Measurements from ENCODE around the gene LAMA1.

The LAMA1 gene

GRCh38 chr18:6983366-6983765, 134.2 kb downstream of the LAMA1 start:
- DNase-seq: no peak

GRCh38 chr18:6982398-6982797, 135.2 kb downstream of the LAMA1 start:
- no peak for DNase-seq

GRCh38 chr18:6980363-6980762, 137.2 kb downstream of the LAMA1 start:
- DNase-seq: no peak

DNA sequence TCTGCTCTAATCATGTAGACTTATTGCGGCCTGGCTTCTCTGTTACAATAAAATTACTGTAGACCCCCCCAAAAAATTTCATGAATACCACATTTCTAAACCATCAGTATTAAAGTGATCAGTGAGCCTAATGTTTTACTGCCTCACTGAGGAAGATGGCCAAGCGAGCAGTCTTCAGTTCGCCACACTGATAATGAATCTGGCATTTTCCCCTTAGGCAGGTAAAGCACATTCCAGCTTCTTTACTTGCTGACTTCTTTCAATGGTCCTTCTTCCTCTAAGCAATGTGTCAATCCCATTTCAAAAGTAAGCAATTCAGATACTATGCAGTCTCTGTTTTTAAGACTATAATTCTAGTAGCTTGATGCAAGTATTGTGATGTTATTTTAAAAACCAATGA, 137.6 kb downstream of the LAMA1 start:
- DNase-seq: no peak

GRCh38 chr18:6976935-6977334, 140.7 kb downstream of the LAMA1 start:
- DNase-seq: no peak

DNA sequence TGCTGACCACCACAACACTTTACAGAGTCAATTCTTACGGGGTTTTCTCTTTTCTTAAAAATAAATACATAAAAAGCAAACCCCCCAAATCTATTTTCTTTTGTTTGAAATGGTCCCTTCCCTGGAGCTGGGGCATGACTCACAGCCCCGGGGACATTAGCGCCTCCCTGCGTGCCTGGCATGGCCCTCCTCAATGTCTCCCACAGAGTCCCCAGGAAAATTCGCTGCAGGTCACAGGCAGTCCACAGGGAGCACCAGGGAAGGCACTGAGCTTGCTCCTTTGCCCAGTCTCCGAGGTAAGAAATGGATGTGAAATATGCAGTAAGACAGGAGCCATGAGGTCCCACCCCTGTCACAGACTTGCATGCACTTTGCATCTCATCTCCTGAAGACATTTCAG, 142.5 kb downstream of the LAMA1 start:
- no peak for DNase-seq

DNA sequence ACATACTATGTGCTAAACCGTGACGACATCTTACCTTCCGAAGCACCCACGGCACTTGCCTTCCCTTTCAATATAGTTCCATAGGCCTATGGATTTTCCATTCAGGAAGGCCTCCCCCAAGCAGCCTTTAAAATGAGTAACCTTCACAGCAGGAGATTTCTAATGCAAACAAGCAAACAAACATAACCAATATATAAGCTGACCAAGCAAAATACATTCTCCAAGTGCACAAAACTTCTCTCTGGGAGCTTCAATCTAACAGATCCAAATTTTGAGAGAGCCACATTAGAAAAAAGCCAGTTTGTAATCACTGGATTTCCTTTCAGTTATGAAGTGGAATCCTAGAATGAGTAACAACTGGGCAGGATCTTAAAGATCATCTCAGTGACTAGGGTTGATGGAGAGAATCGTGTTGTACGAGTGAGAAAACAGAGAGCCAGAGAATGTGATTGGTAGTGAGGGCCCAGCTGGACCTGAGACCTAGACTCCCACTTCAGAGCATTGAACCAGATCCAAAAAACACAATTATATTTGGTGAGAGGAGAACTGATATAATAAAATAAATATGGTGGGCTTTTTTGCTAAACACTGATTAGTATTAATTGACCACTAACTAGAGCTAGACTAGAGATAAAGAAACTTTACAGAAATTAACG, 145.6 kb downstream of the LAMA1 start:
- no peak for DNase-seq

GRCh38 chr18:6963452-6964097, 154.0 kb downstream of the LAMA1 start:
- no peak for DNase-seq

- DNase-seq: no peak
Observed at GRCh38 chr18:6962571-6963451, 154.8 kb downstream of the LAMA1 start.

DNA sequence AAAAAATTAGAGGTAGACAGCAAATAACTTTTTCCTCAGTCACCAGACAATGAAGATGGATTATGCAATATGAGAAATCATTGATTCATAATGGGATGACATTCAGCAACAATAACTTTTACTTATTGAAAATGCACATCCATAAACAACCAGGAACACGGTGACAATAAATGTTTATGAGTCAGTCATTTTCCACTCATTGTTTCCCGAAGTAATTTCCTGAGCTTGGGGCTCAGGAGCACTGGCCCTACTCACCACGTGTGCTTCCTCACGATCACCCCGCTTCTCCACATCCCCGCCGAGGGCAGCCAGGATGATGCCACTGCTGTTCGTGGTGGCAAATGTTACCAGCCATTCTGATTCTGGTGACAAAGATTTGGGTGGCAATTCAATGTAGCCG, 156.3 kb downstream of the LAMA1 start:
- no peak for DNase-seq

GRCh38 chr18:6960656-6961055, 156.9 kb downstream of the LAMA1 start:
- no peak for DNase-seq

DNA sequence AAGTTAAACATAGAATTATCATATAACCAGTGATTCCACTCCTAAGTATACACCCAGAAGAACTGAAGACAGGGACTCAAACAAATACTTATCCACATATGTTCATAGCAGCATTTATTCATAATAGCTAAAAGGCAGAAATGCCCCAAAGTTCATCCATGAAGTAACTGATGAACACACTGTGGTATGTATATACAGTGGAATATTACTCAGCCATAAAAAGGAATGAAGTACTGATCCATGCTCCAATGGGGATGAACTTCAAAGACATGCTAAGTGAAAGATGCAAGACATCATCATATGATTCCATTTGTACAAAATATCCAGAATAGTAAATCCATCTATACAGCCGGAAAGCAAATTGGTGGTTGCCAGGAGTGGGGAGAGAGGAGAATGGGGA, 157.5 kb downstream of the LAMA1 start:
- DNase-seq: no peak

- DNase-seq: no peak
Observed at GRCh38 chr18:6959110-6959509, 158.5 kb downstream of the LAMA1 start.

- DNase-seq: no peak
Observed at GRCh38 chr18:6956999-6957398, 160.6 kb downstream of the LAMA1 start.

DNA sequence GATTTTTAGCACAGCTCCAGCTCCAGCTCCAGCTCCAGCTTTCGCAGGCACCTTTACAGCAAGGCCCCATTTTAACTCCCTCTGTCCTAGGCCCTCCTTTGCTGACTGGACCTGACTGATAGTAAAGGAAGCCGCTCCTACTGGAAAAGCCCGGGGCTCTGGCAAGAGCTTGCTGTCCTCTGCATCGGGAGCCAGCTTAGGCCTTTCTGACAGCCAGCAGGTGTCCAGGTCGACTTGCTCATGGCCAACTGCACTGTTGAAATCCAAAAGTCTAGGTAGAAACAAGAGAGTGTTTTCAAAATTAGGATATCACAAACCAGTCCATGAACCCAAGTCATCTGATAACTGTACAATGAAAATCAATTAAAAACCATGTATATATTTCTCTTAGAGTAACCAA, 161.1 kb downstream of the LAMA1 start:
- DNase-seq: no peak

DNA sequence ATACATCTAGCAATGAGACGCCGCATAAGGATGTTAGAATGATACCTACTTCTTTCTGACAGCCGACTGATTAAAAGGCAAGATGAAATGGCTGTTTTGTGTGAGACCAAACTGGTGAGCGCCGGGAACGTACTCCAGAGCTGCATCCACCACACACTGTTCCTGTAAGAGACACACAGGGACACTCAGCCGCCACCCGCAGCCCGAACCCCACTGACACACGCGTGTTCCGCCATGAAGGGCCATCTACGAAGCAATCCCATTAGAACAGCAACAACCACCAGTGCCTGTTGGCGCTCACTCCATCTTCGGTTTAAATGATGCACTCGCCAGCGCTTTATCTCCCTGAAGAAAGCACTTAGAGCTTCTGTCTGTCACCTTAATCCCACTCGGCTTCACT, 162.3 kb downstream of the LAMA1 start:
- DNase-seq: no peak

DNA sequence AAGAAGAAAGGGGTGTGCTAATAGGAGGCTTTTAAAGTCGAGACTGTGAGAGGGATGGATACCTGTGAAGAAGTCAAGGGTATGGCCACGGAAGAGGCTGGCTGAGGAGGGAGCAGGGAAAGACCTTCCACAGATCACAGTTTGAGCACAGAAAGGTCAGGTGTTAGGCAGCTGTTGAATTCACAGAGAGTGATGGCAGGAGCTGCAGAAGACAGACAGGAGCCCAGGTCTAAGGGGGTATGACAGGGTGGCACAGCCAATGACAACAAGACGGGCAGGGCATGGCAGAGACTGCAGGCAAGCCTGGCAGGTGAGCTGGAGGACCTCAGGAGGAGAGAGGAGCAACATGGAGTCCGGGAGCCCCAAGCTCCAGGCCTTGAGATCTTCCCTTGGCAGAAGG, 163.1 kb downstream of the LAMA1 start:
- DNase-seq: no peak

DNA sequence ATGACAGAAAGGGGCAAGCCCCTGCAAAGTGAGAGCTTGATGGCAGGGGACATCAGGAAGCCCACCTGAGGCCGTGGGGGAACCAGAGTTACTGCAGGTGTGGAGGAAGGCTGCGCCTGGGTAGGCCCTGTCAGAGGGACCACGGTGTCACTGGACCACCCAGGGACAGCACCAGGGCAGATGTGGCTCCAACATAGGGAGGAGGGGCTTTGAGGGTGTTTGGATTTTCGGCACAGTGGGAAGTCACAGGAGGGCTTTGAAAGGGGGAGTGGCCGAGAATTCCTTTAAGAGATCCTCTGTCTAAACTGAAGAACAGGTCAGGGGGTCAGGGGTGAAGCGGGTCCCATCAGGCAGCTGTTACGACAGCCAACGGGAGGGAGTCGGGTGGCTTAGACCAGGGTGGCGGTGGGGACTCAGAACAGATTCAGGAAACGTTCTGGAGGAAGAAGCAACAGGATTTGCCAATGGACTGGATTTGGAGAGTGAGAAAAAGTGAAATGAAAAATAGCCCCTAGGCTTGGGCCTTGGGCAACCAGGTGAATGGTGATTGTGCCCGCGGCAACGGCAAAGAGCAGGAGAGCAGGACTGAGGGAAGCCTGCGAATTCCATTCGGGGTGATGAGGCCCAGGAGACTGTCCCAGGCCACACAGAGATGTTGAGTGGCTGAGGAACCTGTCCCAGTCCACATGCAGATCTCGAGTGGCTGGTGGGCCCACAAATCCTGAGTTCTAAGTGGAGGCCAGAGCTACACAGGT, 166.1 kb downstream of the LAMA1 start:
- no peak for DNase-seq

DNA sequence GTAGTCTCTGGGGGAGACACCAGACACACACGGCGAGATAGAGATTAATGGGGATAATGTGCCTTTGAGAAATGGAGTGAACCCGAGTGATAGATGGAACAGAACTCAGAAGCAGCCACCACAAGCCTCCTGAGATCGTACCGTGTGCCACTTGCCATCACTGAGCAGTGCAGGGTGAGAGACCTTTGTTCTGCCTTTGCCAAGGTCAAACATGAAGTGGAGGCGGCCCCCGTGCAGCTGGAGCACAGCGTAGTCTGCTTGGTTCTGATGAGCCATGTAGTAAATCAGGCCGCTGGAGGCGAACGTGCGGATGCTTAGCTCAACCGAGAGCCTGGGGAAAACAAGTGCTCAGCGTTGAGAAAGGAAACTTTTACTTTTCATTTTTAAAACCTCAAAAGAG, 167.0 kb downstream of the LAMA1 start:
- DNase-seq: no peak

DNA sequence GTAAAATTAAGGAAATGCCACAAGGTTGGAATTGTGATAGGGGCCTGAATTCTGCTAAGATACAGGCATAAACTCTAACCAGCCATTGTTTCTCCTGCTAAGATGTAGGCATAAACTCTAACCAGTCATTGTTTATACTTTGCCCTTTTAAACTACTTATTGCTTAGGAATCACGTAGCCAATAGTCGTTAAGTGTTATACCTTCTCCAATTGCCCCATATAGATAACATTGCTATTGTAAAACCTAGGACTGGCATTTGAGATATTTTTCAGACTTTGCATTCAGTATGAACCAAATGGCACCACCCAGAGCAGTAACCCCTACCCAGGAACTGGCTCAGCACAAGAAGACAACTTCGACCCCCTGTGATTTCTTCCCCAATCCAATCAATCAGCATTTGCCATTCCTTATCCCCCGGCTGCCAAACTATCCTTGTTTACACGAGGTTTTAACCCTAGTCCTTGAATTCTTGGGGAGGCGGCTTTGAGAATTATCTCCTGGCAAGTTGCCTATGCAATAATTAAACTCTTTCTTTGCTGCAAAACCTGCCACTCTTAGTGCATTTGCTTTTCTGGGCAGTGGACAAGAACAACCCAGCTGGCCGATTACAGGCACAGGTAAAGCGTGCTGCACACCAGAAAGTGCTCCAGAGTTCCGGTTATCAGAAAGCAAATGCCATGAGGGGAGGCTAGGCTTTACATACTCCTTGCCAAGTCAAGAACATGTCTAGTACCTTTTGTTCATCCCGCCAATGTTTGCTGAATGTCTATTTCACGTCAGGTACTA, 167.6 kb downstream of the LAMA1 start:
- DNase-seq: no peak

DNA sequence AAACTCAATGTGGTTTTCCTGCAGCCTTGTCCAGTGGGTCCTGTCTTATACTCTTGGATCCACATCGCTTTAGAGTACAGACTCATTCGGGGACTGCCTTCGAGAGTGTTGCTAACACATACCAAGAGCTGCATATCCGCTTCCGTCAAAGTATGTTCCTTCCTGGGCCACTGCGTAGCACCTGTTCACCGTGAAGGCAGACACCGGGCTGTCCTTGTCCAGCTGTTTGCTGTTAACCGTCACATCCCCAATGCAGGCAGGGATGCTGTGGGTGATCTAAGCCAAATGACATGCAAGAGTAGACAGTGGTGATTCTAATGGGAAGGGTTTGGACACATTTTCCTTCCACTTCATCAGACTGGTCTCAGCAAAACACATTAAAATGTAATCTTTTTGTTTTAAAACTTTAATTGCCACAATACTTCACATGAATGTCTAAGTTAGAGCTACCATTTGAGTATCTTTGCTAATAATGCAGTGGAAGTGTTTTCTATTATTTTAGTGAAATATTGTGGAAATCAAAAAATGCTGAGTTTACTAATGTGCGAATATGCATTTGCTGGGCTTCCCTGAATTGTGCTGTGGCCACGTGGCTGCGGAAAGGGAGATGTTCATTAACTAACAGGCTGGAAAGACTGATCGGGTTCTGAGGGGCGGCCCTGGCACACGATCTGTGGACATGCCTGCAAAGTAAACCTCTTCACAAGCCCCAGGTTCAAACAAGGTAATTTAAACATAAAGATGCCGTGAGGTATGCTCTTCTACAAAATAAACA, 169.1 kb downstream of the LAMA1 start:
- DNase-seq: no peak

Measured in activated CD4-positive, alpha-beta T cell treated with anti-CD3 and anti-CD28 coated beads, Interleukin-2, amount 50 U/mL, for 1 hour (primary cell).